Stimulated activated CD8-positive, alpha-beta memory T cell treated with anti-CD3 and anti-CD28 coated beads, Interleukin-2, amount 100 ng/mL, for 48 hours (primary cell): ENCODE measurements around the gene RHEB.
"Not testable (repeated sequence)": the region's sequence is repeated elsewhere in the genome, so short reads cannot be mapped to it uniquely, and the experiment has no call there.

Experiments used
- DNase-seq, 2 donors: peaks; one replicate each; pipeline ENCODE4 v3.0.0-alpha.2; 2020; ENCODE audit warnings: low read depth in 2 of 2

The RHEB gene, protein sequence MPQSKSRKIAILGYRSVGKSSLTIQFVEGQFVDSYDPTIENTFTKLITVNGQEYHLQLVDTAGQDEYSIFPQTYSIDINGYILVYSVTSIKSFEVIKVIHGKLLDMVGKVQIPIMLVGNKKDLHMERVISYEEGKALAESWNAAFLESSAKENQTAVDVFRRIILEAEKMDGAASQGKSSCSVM

DNA sequence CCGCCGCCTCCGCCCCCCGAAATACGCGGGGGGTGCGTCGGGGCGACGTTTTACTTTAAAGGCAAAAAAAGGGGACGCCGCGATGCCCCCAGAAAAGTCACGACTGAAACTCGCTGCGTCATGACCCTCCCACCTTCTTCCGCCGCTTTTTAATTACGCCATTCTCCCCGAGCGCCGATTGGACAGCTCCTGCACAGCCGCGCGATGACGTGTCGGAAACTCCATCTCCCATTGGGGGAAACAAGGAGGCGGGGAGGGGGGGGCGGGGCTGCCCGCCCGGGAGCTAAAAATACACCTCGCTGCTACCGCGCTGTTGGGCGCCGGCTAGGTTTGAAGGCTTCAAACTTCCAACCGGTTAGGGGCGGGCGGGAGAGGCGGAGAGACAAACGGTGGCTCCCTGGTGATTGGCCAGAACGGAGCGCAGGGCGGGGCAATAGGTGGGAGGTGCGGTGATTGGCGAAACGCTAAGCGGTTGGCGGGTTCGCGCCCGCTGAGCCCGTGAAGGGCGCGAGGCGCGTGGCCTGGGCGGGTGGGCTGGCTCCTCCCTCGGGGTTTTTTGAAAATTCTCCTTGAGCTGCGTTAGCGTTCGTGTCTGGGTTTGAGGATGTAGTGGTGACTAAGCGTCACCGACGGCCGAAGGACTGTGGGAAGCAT lies at the start of gene RHEB:
Gene RHEB, minus strand, starts transcription at position 131 of the 654 bp plus-strand sequence. CDS start 384 bp downstream, outside the sequence.
- peak; percentile 95 to 98 for DNase-seq

DNA sequence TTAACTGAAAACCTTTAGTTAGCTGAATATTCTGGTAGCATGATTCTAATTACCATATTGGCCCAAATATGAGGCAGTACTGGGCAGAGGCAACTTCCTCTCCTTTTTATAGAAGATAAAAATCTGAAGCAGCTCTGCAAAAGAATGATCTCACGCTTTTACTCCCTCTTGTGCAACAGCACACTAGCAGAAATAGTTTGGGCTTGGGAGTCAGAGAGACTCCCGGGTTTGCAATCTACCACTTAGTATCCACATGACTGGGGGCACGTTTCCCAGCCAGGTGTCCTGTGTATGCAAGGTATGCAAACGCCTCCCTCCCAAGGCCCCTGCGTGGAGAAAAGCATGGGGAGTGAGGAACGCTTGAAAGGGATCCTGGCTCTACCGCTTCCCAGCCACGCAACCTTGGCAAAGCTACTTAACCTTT lies 47.2 kb upstream of the RHEB start:
- no peak for DNase-seq

DNA sequence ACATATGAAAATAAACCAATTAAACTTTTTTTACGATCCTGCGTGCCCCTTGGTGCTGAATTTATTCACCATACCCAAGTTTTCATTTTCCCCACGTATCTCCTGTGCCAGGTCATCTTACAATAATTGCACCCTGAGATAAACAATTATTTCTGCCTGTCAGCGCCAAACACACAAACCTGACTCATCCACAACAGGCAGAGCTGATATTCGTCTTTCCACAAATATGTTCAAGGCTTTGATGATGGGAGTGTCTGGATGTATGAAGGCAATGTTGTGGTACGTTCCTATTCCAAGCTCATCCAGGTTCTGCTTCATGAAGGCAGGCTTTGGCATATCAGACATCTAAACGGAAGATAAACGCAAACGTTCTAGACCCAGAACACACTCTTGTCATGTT lies 45.8 kb upstream of the RHEB start:
- no peak for DNase-seq

DNA sequence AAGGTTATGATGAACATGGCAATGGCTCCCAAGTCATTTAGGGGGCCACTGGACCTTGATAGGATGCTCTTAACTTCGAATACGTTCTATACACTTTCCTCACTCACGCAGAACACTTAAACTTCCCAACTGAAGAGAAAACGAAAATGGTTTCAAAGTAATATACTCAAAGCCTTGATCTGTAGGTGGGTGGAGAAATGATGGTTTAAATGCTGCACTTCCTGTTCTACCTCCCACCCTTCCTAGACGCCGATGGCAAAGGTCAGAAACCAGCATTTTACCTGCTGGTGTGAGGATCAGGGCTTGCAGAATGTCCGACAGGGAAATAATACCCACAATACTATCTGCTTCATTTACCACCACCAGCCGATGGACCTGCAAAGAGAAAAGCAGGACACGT lies 40.5 kb upstream of the RHEB start:
- DNase-seq, result no peak

DNA sequence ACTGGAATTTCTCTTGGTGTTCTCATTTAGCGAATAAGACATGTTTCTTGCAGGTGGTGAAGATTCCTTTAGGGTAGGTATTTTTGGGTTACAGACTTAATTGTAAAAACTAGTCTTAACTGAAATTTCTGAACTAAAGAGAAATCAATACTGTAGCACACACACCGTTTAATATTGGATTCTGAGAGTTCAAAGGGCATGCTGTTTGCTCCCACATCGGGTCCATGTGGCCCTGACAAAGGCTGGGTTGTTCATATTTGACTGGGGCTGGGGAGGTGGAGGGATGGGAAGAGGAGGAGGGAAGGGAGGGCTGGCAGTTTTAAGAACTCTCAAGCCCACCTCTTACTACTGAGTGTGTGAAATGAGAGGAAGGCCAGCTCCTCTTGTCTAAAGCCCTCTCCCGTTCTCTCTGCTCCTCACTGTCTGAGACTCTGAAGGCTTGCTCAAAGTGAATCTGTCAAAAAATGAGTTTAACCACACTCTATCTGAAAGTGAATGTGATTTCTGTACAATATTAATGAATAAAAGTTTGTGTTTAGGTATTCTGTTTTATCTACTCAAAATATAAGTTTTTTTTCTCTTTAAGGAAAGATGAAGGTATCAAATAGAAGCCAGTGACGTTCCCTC lies 40.0 kb upstream of the RHEB start:
- DNase-seq, result no peak

DNA sequence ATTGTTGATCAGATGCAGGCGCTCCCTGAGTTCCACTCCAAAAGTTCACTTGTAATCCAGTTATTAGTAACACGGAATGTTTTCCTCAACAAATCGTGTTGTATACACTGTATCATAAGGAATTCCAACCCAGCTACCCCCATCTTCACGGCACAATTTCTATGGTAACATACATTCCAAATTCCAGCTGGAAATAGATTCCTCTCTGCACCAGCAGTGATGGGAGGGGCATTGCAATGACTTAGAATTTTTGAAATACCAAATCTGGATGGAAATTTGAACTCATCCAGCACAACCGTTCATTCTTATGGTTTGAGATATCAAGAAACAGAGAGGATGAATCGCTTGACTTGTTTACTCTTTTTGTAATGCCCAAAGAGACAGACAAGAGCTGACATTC lies 38.9 kb upstream of the RHEB start:
- DNase-seq, result no peak

DNA sequence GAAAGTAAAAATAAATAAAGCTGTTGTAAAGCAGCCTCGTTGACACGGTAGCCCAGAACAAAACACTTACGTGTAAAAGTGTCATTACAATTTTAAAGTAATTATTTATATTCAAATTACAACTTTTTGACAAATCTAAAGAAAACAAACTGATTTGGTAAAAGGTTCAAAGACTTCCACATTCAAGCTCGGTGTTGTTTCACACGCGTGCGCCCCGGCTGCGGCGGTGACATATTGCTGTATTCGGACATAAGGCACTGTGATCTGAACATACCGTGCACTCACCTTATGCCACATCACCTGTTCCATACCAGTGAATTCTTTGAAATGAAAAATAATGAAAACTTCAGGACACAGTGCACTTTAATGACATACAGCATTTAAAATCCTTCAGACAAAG lies 36.9 kb upstream of the RHEB start:
- no peak for DNase-seq

DNA sequence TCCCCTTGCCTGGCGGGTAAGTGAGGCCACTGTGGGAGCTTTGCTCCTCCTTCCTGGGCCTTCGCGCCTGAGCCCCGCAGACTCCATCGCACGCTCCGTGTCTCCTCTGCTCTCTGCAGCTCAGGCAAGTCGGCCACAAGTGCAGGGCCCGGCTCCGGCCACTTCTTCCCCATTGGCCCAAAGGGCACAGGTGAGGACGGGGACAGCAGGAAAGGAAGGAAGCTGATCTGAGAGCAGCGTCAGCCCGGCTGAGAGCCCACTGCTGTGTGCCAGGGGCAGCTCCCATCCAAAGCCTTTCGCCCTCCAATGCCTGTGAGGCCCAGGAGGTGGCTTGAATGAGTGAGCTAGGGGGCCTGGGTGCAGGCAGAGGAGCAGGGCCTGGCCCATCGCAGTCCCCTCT lies 33.7 kb upstream of the RHEB start:
- DNase-seq, result no peak

DNA sequence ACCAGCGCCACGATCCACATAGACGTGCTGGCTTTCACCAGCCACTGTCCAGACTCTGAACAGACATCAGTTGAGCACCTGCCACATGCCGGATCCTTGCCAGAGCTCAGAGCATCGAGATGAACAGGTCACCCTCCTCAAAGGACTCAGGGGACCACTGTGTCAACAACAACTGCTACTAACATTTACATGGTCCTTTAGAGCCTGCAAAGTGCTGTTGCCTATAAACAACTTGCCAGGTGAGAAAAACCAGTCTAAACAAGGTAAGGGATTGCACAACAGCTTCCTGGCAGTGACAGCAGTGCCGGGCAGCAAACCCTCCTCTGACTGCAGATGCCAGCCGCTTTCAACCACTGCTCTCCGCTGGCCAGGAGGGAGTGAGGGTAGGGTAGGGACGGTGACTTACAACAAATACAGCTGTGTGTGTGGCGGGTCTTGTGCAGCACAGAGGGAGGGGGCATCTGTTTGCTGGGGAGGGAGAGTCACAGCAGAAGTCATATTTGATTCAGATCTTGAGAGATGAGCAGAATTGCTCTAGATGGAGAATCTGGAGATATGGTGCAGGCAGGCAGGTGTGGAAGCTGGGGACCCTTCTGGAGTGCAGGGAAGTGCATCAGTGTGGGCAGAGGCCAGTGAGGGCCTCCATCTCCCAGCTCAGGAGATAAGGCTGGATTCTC lies 32.8 kb upstream of the RHEB start:
- no peak for DNase-seq

DNA sequence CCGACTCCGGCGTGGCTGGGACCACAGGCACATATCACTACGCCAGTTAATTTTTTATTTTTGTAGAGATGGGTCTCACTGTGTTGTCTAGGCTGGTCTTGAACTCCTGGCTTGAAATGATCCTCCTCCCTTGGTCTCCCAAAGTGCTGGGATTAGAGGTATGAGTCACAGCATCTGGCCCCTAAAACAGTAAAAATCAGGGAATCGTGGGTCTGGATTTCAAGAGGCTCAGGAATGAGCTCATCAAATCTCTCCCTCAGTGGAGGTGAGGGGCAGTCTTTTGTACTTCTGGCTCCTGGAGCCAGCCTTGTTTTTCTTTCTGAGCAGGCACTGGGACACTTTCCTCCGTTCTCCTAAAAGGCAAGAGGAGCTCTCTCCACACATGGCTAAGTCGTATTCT lies 32.1 kb upstream of the RHEB start:
- no peak for DNase-seq

DNA sequence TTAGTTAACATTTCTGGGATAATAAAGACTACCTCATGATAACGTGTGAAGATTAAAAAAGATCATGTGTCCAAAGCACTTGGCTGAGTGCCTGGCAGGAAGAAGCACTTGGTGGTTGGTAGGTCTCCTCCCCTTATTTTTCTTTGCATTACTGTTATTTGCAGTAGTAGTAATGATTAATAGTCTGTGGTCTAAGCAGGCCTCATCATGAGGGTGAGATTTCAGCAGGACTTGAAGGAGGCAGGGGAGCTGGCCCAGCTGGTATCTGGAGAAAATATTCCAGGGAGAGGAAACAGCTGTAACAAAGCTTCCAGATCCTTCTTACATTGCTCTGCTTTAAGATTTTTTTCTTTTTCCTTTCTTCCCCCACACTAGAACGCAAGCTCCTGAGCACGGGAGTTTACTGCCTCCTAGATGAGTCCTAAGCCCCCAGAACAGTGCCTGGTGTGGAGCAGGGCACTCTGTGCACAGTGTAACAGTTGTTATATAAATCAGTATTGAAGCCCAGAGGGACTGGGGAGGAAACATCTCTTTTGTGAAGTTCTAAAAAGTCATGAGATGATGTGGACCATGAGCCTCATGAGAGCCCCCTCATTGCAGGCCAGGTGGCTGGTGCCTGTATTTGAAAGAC lies 31.1 kb upstream of the RHEB start:
- no peak for DNase-seq

DNA sequence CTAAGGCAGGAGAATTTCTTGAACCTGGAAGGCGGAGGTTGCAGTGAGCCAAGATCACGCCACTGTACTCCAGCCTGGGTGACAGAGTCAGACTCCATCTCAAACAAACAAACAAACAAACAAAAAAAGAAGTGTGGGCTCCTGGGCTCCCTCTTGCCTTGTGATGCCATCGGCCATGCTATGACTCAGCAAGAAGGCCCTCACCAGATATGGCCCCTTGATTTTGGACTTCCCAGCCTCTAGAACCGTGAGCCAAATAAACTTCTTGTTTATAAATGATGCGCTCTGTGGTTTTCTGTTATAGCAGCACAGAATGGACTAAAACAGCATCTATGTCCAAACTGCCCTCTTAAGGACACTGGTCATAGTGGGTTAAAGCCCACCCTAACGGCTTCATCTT lies 29.9 kb upstream of the RHEB start:
- DNase-seq, result no peak

DNA sequence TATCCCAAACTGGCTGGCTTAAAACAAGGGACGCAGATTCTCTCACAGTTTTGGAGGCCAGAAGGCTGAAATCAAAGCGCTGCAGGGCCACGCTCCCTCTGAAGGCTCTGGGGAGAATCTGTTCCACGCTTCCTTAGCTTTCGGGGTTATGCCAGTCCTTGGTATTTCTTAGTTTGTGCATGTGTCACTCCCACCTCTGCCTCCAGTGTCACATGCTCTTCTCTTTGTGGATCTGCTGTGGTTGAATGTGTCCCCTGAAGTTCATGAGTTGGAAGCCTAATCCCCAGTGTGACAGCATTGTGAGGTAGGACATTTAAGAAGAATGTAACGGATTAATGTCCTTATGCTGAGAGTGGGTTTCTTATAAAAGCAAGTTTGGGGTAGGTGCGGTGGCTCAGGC lies 29.4 kb upstream of the RHEB start:
- DNase-seq, result no peak

DNA sequence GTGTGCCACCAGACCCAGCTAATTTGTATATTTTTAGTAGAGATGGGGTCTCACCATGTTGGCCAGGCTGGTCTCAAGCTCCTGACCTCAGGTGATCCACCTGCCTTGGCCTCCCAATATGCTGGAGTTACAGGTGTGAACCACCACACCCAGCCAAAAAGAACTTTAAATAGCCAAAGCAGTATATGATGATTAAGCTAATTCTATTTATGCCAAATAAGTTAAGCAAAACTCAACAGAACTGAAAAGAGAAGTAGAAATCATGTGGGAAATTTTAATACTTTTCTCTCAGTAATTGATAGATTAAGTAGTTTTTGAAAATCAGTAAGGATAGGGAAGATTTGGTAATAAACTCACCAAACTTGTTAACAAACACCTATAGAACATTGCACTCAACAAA lies 24.5 kb upstream of the RHEB start:
- DNase-seq, result no peak

DNA sequence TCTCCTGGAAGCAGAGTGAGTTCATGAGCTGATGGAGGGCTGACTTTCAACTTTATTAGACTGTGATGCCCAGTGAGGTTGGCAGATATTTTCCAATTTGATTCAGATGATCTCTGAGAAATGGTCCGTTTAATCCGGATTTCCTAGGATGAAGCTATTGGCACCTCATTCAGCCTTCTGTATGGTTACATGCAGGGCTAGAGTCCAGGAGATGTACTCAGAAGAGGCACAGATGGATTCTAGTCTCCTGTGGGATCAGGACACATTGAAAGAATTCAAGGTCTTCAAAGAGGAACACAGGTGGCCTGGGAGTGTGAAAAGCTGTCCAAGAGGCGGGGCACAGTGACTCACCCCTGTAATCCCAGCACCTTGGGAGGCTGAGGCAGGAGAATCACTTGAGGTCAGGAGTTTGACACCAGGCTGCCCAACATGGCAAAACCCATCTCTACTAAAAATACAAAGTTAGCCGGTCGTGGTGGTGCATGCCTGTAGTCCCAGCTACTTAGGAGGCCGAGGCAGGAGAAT lies 23.0 kb upstream of the RHEB start:
- no peak for DNase-seq

DNA sequence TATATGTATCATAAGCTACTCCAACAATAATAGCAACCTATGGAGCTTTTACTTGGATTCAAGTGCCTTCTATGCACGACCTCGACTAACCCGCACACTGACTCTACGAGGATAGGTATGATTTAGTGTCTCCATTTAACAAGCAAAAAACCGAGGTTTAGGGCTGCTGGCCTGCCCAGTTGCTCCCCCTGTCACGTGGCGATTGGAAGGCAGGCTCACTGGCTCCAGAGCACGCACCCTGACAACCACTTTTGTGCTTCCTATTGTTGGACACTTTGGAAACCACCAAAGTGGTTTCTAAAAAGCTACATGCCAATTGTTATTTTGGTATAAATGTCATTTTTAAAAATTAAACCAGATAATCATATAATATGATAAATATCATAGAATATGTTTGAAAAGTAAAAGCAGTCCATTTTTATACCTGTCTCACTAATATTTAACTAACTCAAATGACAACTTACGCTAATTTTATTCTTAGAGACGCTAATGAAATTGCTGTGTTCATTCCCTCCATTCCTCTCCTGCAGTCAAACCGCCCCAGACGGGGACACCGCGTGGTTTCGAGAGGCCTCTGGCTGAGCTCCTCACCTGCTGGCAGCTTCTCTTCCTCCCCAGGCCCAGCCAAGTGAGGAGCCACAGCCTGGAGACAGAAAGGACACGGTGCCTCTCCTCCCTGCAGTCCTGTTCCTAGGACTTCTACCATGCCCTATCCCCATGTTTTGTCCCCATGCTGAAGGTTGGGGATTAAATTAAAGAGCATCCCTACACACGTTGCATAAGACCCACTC lies 22.2 kb upstream of the RHEB start:
- DNase-seq, result no peak

DNA sequence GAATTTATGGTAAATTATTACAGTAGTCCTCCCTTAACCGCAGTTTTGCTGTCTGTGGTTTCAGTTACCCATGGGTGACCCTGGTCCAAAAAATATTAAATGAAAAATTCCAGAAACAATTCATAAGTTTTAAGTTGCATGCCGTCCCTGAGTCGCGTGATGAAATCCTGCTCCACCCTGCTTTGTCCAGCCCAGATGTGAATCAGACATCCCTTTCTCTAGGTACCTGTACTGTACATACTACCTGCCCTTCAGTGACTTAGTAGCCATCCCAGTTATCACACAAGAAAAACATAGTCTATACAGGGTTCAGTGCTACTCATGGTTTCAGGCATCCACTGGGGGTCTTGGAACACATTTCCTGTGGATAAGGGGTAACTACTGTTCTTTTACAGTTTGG lies 20.5 kb upstream of the RHEB start:
- DNase-seq, result no peak

DNA sequence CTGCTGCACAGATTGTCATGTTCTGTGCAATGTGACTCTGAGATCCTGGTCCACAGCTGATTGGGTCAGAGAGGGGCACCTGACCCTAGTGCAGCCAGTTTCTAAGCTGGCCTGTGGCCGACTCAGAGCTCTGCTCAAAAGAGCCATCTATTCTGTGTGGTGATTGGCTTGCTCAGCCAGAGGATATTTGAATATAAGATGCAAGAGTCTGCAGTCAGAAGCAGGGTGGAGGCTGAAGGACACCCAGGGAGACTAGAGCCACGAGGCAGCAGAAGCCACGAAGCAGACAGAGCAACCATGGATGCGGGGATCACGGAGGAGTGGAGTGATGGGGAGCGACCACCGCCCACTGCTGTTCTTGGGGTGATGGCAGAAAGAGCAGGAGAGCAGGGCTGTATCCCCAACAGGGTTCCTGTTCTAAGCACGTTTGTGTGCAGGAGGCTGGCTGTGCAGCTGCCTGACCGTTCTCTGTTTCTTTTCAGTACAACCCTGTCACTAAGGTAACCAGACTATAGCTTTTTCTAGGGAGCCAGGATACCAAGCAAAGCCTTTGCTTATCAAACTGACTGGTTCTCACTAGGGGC lies 19.5 kb upstream of the RHEB start:
- DNase-seq, result no peak

DNA sequence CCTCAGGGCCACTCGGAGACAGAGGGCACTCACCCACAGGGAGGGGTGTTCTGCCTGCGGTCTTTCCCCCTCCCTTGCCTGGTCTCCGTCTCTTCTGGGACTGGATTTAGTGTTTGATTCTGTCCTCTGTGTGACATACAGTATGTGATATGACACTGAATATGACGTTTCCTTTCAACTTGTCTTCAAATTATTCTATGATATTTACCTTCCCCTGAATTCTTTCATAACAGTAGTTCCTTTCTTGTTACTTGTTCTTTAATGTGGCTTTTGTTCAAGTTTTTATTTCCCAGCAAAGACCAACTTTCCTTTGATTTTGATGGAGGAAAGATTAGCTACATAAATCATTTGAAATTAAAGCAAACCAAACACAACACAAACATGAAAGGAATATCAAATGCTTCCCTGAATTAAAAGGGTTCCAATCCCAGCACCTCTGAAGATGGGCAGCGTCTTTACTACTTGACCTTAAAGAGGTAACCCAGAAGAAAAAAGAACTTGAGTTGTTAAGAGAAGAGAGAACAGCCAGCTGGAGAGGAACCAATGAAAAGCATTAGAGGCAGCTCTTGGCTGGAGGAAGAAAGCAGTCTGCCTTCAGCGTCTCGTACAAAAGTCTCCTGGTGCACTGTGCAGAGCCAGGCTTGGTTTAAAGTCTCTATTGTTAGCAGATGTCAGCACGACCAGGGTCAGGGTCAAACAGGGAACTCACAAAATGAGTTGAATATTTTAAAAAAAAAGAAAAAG lies 18.3 kb upstream of the RHEB start:
- no peak for DNase-seq

DNA sequence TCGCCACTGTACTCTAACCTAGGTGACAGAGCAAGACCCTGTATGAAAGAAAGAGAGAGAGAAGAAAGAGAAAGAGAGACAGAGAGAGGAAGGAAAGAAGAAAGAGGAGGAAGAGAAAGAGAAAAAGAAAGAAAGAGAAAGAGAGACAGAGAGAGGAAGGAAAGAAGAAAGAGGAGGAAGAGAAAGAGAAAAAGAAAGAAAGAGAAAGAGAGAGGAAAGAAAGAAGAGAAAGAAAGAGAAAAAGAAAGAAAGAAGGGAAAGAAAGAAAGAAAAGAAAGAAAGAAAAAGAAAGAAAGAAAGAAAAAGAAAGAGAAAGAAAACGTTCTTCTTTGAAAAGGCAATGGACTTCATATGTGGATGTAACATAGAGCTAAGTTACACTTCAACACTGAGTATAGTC lies 16.5 kb upstream of the RHEB start:
- not testable (repeated sequence) for DNase-seq
